GM10266 (cell line): Measurements from ENCODE around the gene CDH22.

Experiments used
- DNase-seq: peaks from one replicate; pipeline ENCODE4 v3.0.0; 2012; ENCODE audit errors: extremely low spot score
- CTCF ChIP-seq: IDR thresholded peaks from 2 replicates; pipeline ENCODE4 v1.5.1; 2012; ENCODE audit warnings: mild to moderate bottlenecking, low read depth; ENCODE audit not compliant: control insufficient read depth, insufficient read depth; ENCODE audit errors: missing control alignments

Gene CDH22

DNA sequence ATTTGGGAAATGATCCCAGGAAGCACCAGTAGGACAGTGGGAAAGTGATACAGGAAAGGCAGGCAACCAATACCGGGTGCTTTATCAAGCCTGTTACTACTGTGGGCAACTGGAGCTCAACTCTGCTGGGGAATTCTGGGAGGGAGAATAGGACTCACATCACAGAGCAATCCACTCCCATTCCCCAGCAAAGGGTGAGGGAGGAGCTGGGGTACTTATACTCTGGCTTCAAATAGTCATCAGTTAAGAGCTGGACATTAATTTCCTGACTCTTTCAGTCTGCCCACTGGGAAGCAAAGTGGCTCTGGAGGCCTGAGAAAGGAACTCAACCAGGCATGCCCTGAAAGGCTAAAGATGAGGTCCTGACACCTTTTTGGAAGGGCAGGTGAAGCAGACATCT lies 17.5 kb upstream of the CDH22 start:
- TF ChIP-seq CTCF = no peak

GRCh38 chr20:46324960-46325703 lies 16.8 kb upstream of the CDH22 start:
- DNase-seq = no peak
- peak; percentile 10 for TF ChIP-seq CTCF

More for the DNA sequence above, 17.5 kb upstream of the CDH22 start:
- DNase-seq = no peak

GRCh38 chr20:46324379-46324778 lies 16.1 kb upstream of the CDH22 start:
- no peak for DNase-seq
- no peak for TF ChIP-seq CTCF

- DNase-seq = no peak
- no peak for TF ChIP-seq CTCF
Observed at GRCh38 chr20:46323557-46323956, 15.3 kb upstream of the CDH22 start.

- DNase-seq = no peak
- TF ChIP-seq CTCF = no peak
Observed at GRCh38 chr20:46322641-46323040, 14.3 kb upstream of the CDH22 start.

- no peak for TF ChIP-seq CTCF
- DNase-seq = no peak
Observed at GRCh38 chr20:46317685-46318177, 9.4 kb upstream of the CDH22 start.

DNA sequence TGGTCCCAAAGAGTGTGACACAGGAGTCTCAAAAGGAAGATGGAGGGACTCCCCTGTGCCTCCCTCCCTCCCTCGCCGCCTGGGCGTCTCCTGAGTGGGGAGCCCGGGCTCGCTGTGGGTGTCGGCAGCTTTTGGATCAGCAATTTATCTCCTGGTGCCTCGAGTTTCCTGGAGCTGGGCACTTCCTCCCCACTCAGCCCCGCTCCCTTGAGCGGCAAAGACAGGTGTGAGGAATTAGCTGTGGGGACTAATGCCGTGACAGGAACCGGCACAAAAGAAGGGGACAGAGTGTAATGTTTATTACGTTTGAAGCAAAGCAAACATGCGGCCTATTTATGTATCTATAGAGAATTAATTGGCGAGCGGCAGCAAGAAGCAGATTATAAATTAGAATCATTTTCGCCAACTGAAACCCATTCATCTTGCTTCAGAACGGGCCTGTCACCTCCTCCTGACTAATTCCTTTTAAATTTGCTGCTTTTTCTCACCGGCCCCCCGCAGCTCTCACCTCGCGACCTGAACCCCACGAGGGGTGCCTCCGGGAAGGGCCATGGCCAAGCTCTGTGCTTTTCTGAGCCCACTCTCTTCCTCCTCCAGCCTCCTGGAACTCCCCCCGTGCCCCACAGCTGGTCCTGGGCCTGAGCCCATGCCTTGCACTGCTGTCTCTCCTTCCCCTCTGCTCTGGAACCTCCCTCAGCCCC lies 8.8 kb upstream of the CDH22 start:
- no peak for DNase-seq
- TF ChIP-seq CTCF = no peak
